ENCODE measurements around the gene METTL18. TPM values are rescaled to one million over a fixed set of nuclear protein-coding genes. Genes with fewer than 3 reads are reported as not detected.

METTL18 gene
- total and polyA plus RNA-seq, 12 donors, result 2.2 to 6.6 (median 5.6) TPM

DNA sequence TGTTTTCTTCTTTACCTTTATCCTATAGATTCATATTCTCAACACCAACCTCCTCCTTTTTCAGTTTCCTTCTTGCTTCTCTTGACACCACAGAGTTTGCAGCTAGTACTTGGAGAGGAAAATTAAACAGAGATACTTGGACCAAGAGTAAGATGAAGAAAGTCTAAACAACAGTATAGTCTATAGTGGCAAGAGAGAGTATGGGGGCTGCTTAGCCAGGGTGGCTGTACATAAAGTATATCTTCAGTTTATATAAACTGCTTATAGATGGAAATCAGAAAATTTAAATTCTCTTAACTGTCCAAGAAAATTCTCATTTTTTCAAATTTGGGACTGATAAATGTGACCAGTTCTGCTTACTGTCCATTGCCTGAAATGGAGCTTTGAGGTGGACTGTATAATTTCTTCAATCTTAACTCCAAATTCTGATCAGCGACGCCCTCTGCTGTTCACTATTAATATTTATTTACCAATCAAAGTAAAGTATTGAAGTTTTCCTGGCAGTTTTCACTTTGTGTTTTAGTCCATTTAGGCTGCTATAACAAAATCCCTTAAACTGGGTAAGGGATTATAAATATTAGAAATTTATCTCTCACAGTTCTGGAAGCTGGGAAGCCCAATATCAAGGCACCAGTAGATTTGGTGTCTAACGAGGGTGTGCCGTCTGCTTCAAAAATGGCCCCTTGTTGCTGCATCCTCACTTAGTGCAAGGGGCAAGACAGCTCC lies 14.8 kb upstream of the METTL18 start:
- Histone ChIP-seq H3K4me1 (no peaks in the 10 kb centered on the region), H3K4me3 (no peak overlapping the region), H3K9me3 (no peaks in the 10 kb centered on the region), H3K27ac (no peak overlapping the region), H3K27me3 (no peaks in the 10 kb centered on the region), H3K36me3 (peaks cover 0 to 57% (median 0%) of the 10 kb centered on the region in 9 donors)
- 63% methylated on average over 4 of the region's 4 CpGs for WGBS, 2 donors
- TF ChIP-seq, protein P1, sequence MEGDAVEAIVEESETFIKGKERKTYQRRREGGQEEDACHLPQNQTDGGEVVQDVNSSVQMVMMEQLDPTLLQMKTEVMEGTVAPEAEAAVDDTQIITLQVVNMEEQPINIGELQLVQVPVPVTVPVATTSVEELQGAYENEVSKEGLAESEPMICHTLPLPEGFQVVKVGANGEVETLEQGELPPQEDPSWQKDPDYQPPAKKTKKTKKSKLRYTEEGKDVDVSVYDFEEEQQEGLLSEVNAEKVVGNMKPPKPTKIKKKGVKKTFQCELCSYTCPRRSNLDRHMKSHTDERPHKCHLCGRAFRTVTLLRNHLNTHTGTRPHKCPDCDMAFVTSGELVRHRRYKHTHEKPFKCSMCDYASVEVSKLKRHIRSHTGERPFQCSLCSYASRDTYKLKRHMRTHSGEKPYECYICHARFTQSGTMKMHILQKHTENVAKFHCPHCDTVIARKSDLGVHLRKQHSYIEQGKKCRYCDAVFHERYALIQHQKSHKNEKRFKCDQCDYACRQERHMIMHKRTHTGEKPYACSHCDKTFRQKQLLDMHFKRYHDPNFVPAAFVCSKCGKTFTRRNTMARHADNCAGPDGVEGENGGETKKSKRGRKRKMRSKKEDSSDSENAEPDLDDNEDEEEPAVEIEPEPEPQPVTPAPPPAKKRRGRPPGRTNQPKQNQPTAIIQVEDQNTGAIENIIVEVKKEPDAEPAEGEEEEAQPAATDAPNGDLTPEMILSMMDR (IDR thresholded peaks at IDR 0.05), result peak; percentile 30 to 76 (median 62)
- DNase-seq, result peak in 1 of 2 donors; percentile 33
- ATAC-seq, result no peak
- intact Hi-C loops (cut with DNase I), result loop anchor here in 9 of 10 donors (2.0 to 10.0 kb wide), 9 partner anchors 202 to 265 kb away; no protein-coding TSS in a partner anchor

- Histone ChIP-seq H3K36me3 (peaks cover 0 to 65% (median 13%) of the 10 kb centered on the region in 9 donors), H3K9me3 (no peaks in the 10 kb centered on the region), H3K27ac (no peak overlapping the region), H3K27me3 (no peaks in the 10 kb centered on the region), H3K4me1 (peaks cover 0 to 5% (median 0%) of the 10 kb centered on the region in 9 donors), H3K4me3 (no peak overlapping the region)
- TF ChIP-seq, protein P1 (IDR thresholded peaks at IDR 0.05), result no peak
- DNase-seq (no peak), ATAC-seq (no peak)
- WGBS, 2 donors, result 94 to 98% methylated on average over 2 of the region's 2 CpGs
- intact Hi-C loops (cut with DNase I), result loop anchor here in 8 of 10 donors (5.0 to 10.0 kb wide), 8 partner anchors 198 to 260 kb away; no protein-coding TSS in a partner anchor
These were observed 10.2 kb upstream of the METTL18 start for GRCh38 chr1:169804941-169805340.

GRCh38 chr1:169802888-169803287 lies 8.2 kb upstream of the METTL18 start:
- peaks cover 0 to 5% (median 0%) of the 10 kb centered on the region in 9 donors for H3K4me1 ChIP-seq
- TF ChIP-seq, protein P1 (IDR thresholded peaks at IDR 0.05), result no peak

DNA sequence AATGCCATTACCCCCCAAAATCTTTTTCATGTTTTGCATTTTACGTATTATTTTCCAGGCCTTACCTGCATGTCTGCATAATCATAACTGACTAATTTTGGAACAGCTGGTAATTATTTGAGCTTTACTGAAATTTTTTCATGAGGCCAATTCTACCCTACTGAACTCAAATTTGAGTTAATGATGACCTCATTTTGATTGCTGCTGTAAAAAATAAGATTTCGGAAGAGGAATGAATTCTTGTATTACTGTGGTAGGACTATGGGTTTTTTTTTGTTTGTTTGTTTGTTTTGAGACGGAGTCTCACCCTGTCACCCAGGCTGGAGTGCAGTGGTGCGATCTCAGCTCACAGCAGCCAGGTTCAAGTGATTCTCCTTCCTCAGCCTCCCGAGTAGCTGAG lies 2.6 kb upstream of the METTL18 start:
- peaks cover 0 to 21% (median 16%) of the 10 kb centered on the region in 9 donors for H3K4me1 ChIP-seq
- no peaks in the 10 kb centered on the region for H3K9me3 ChIP-seq
- H3K36me3 ChIP-seq, result peaks cover 0 to 12% (median 0%) of the 10 kb centered on the region in 9 donors
- no peak overlapping the region for H3K4me3 ChIP-seq
- no peaks in the 10 kb centered on the region for H3K27me3 ChIP-seq
- no peak for DNase-seq
- WGBS, 2 donors, result 96 to 98% methylated on average over 5 of the region's 5 CpGs
- intact Hi-C loops (cut with DNase I), result loop anchor here in 2 of 10 donors (2.0 to 10.0 kb wide), 2 partner anchors 62 to 96 kb away; partner anchors contain the start of genes SCYL3 (in 1 of the 2) and SELE (in 1 of the 2)
- no peak overlapping the region for H3K27ac ChIP-seq
- ATAC-seq, result no peak
- TF ChIP-seq, protein P1 (IDR thresholded peaks at IDR 0.05), result no peak

More at GRCh38 chr1:169802888-169803287, 8.2 kb upstream of the METTL18 start:
- ATAC-seq (no peak), DNase-seq (no peak)
- Histone ChIP-seq H3K27ac (no peak overlapping the region), H3K9me3 (no peaks in the 10 kb centered on the region), H3K36me3 (peaks cover 0 to 54% (median 13%) of the 10 kb centered on the region in 9 donors), H3K27me3 (no peaks in the 10 kb centered on the region), H3K4me3 (no peak overlapping the region)
- intact Hi-C loops (cut with DNase I), result loop anchor here in 4 of 10 donors (10.0 kb wide), 4 partner anchors 198 to 258 kb away; no protein-coding TSS in a partner anchor
